Measurements from ENCODE around the gene NHSL2.

Gene NHSL2

DNA sequence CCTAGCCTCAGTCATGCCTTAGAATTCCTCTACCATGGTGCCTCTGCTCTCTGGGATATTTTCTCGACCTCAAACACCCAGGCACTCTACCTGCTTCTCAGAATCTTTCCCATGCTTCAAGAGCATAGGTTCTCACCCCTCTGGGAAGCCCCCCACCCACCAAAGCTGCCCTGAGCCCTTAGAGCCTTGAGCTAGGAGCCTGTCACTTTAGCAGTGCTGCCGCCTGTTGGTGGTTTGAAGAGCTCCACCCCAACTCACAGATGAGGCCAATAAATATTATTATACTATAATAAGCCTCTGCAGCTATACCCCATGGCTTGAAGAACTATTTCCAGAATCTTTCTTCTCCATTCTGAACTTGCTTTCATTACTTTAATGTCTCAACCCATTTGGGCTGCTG lies 111.3 kb downstream of the NHSL2 start:
- DNase-seq = no peak

- DNase-seq = no peak
Observed at GRCh38 chrX:72023071-72023470, 112.4 kb downstream of the NHSL2 start.

- no peak for DNase-seq
Observed at GRCh38 chrX:72025236-72025770, 114.7 kb downstream of the NHSL2 start.

DNA sequence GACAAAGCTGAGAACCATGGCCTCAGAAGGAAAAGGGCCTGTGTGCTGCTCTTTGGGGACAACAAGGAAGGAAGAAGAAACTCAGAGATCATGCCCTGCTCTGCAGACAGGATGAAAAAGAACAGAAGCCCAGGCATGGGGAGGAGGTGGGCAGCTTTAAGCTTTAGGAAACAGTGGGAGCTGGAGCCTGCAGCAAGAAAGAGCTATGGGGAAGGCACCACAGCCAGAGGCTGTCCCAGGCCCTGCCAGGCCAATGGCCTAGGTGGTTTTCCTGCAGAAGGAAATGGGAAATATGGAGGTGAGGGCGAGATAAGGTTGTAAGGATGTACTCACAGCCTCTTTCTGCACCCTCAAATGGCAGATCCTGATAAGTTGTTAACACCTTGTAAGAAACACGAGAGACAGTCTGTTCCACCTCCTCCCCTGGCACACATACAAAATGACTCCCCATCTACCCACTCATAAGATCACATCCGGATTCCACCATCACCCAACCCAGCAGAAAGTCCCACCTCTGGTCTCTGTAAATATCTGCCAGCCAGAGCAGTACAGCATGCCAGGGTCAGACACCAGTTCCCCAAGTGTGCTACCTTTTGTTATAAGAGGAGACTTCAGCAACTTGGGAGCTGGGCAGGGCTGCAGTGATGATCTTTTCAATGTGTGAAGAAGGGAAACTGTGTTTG lies 115.8 kb downstream of the NHSL2 start:
- DNase-seq = no peak

GRCh38 chrX:72027024-72027913 lies 116.6 kb downstream of the NHSL2 start:
- no peak for DNase-seq

- no peak for DNase-seq
Observed at GRCh38 chrX:72027914-72028307, 117.3 kb downstream of the NHSL2 start.

GRCh38 chrX:72028701-72029470 lies 118.2 kb downstream of the NHSL2 start:
- no peak for DNase-seq

DNA sequence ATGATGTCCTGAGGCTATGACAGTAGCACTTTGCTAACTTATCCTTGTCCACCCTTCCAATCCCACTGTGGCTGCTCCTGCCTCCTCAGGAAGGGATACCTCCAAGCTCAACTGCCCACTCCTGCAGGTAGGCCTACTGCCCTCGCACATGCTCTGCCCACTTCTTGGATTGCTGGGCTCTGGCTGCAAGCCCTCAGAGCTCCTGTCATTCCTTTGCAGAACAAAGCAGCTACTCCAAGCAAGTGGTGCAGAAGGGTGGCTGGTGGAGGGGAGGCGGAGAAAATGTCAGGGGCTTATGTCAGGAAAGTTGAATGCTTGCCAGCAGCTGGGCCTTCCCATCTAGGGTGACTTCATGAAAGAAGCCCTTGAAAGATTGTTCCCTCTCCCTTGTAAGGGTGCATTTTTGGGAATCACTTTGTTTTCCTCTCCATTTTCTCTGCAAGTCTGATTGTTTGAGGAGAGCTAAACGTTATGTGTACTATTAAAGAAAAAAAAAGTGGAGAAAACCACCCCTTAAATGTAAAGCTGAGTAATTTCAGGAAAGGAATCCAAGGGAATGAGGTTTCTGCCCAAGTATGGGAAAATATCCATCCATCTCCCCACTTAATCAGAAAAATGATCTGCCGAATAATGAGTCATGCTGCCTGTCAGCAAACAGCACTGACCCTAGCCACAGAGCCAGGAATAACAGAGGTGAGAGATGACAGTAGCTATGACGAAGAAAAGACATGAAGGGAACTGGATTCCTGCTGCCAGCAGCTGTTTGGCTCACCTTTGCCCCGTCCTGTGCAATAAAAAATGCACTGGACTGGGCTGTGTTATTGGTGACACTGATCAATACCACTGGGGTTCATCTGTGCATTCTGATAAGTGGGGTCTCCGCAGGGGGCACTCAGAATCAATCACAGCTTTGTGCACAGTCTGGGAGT lies 119.1 kb downstream of the NHSL2 start:
- no peak for DNase-seq

DNA sequence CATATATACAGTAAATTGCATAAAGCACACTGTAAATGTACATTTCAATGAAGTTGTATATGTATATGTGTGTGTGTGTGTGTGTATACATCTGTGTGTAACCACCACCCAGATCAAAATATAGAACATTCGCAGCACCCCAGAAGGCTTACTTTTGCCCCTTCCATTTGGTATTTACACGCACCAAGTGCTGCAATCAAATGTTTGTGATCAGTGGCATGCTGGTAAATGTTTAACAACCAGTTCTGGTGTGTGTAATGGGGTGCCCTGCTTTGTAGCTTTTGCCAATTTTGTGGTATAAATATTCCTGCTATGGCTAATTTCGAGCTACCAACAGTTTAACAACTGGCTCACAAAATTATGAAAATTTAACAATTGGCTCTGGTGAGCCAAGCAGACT lies 119.8 kb downstream of the NHSL2 start:
- DNase-seq = no peak

DNA sequence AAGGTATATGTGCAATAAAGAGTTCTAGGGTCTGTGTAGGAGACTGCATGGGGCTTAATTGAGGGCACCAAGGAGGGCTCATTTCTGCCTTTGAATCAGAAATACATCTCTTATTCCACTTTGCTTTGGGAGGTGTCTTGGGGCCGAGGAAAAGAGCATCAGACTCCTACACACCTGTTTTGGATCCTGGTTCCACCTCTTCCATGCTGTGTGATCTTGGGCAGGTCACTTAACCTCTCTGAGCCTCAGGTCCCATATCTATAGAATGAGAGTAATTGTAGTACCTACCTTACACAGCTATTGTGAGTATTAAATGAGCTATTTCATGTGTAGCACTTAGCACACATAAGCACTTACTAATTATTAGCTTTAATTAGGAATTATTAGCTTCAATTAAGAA lies 120.5 kb downstream of the NHSL2 start:
- DNase-seq = no peak

DNA sequence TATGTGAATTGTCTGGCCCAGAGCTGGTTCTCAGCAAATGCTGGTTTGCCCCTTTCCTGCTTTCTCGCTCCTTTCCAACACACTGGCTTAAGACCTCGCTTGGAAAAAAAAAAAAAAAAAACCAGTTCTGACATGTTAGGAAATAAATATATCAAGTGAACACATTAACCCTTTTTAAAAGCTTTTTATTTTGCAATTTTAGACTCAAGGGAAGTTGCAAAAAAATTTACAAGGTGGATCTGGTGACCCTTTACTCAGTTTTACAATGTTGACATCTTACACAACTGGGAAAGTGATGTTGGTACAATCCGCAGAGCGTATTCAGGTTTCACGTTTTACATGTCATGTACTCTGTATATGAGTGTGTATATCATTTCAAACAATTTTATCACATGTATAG lies 121.0 kb downstream of the NHSL2 start:
- DNase-seq = no peak

DNA sequence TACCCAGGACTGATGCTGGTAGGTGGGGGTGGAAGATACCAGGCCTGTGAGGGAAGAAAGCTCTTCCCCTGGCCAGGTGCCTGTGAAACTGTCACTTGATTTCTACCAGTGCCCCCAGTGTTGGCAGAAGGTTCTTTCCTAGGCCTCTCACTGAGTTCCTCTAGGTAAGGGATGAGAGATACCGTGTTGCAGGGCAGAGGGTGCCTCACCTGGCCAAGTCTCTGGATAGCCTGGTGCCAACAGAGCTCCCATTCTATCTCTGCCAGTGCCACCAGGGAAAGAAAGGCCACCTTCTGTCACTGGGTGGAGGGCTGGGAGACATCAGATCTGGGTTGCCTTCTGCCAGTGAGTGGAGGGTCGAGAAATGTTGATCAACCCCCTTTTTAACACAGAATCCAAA lies 127.0 kb downstream of the NHSL2 start:
- no peak for DNase-seq

- no peak for DNase-seq
Observed at GRCh38 chrX:72038016-72038415, 127.4 kb downstream of the NHSL2 start.

GRCh38 chrX:72038868-72039267 lies 128.2 kb downstream of the NHSL2 start:
- no peak for DNase-seq

DNA sequence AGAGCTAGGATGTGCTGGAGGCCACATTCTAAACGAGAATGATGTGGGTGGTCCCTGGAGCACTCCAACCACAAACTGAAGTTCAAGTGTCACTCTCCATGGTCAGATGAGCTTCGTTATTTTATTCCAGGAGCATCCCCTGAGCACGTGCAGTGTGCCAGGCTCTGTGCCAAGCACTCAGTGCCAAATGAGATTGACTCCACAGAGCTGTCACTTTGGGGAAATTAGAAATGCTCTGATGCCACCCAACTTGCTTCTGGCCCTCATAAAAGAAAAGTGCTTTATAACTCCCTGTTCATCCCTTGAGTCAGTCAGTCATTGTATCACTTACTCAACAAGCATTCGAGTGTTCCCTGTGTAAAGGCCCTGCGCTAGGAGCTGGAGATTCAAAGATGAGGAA lies 129.9 kb downstream of the NHSL2 start:
- no peak for DNase-seq

GRCh38 chrX:72041176-72041575 lies 130.5 kb downstream of the NHSL2 start:
- no peak for DNase-seq

- DNase-seq = no peak
Observed at GRCh38 chrX:72041871-72042851, 131.5 kb downstream of the NHSL2 start.

DNA sequence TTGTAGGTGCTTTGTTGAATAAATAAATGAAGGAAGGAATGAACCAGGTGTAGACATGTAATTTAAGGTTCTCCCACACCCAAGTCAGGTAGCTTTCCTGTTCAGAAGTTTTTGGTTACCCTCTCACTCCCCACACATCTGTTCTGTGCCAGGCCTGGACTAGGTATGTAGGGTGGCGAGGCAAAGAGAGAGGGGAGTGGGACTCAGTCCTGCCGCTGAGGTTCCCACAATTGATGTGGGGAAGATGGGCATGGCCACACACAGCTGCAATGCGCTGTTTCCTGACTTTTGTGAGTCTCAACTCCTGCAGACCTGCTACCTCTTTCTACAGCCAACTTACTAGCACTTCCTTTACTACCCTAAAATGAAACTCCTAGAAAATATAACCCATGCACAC lies 132.2 kb downstream of the NHSL2 start:
- DNase-seq = no peak

DNA sequence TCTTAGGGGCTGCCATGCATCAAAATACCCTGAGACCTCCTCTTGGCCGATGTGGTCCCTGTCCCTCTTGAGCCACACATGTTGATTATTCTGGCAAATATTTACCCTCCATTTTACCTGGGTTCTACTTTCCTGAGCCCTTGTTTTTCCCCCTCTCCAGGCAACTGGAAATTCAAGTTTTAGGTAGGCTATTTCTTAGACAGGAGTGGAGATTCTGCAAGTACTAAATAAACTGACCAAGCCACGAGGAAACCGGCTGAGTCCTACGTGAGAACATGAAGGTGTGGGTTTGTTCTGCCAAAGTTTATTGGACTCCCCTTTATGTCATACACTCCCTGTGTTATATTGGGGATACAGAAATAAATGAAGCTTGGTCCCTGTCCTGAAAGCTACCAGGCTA lies 133.0 kb downstream of the NHSL2 start:
- no peak for DNase-seq

GRCh38 chrX:72045141-72045540 lies 134.5 kb downstream of the NHSL2 start:
- DNase-seq = no peak

Data from SIG-M5 (cell line).